DOHH2 (cell line): ENCODE results near the gene EVA1C.

Source experiments
- H3F3A ChIP-seq: fragments of 200-600 bp; sonication (generic), shearing (Covaris generic); 2 replicates; pipeline ENCODE4 v1.6.0; 2016; ENCODE audit warnings: antibody characterized with exemption, mild to moderate bottlenecking; ENCODE audit not compliant: control insufficient read depth, insufficient read depth
- H3K27ac ChIP-seq: fragments of 200-600 bp; sonication (generic); 2 replicates; pipeline ENCODE4 v1.5.1; 2014; ENCODE audit warnings: low read depth, mild to moderate bottlenecking, low read length, moderate library complexity
- H3K27me3 ChIP-seq: fragments of 200-600 bp; sonication (generic); 2 replicates; pipeline ENCODE4 v1.6.1; 2014; ENCODE audit warnings: mild to moderate bottlenecking, low read length, mixed read lengths; ENCODE audit not compliant: control insufficient read depth
- H3K36me3 ChIP-seq: fragments of 200-600 bp; sonication (generic); 2 replicates; pipeline ENCODE4 v1.6.1; 2014; ENCODE audit warnings: mild to moderate bottlenecking, low read length, moderate library complexity, mixed read lengths; ENCODE audit not compliant: control insufficient read depth
- H3K4me1 ChIP-seq: fragments of 200-600 bp; sonication (generic); 2 replicates; pipeline ENCODE4 v1.6.1; 2014; ENCODE audit warnings: mild to moderate bottlenecking, low read length, mixed read lengths; ENCODE audit not compliant: control insufficient read depth
- H3K4me2 ChIP-seq: fragments of 200-600 bp; sonication (generic); 2 replicates; pipeline ENCODE4 v1.6.0; 2014; ENCODE audit warnings: mild to moderate bottlenecking, low read length, moderate library complexity
- H3K4me3 ChIP-seq: fragments of 200-600 bp; sonication (generic); 2 replicates; pipeline ENCODE4 v1.5.1; 2014; ENCODE audit warnings: mild to moderate bottlenecking, low read length, mixed read lengths
- H3K79me2 ChIP-seq: fragments of 200-600 bp; sonication (generic); 2 replicates; pipeline ENCODE4 v1.6.1; 2014; ENCODE audit warnings: mild to moderate bottlenecking, low read length, mixed read lengths; ENCODE audit not compliant: control insufficient read depth
- H3K9me2 ChIP-seq: fragments of 200-600 bp; sonication (generic); replicated peaks from 2 replicates; pipeline ENCODE4 v1.6.1; 2014; ENCODE audit warnings: mild to moderate bottlenecking, low read length, mixed read lengths; ENCODE audit not compliant: control insufficient read depth
- H3K9me3 ChIP-seq: fragments of 200-600 bp; sonication (generic); 2 replicates; pipeline ENCODE4 v1.6.1; 2014; ENCODE audit warnings: antibody characterized with exemption, low read length, mixed read lengths; ENCODE audit not compliant: control insufficient read depth, insufficient read depth
- H4K20me1 ChIP-seq: fragments of 200-600 bp; sonication (generic); 2 replicates; pipeline ENCODE4 v1.6.0; 2014; ENCODE audit warnings: low read depth, mild to moderate bottlenecking, antibody characterized with exemption, low read length, moderate library complexity; ENCODE audit not compliant: control insufficient read depth, insufficient read depth
- EZH2phosphoT487 ChIP-seq: fragments of 200-600 bp; sonication (generic); IDR thresholded peaks from 2 replicates; pipeline ENCODE4 v1.6.1; 2017; ENCODE audit warnings: borderline replicate concordance, mild to moderate bottlenecking, antibody characterized with exemption, low read length, moderate library complexity, mixed read lengths
- TF ChIP-seq, protein P1 (sequence below): fragments of 200-600 bp; sonication (generic); IDR thresholded peaks from one replicate; pipeline ENCODE4 v1.5.1; 2014; ENCODE audit warnings: antibody characterized with exemption, mild to moderate bottlenecking, low read depth, low read length; ENCODE audit not compliant: poor library complexity, severe bottlenecking

Gene EVA1C

DNA sequence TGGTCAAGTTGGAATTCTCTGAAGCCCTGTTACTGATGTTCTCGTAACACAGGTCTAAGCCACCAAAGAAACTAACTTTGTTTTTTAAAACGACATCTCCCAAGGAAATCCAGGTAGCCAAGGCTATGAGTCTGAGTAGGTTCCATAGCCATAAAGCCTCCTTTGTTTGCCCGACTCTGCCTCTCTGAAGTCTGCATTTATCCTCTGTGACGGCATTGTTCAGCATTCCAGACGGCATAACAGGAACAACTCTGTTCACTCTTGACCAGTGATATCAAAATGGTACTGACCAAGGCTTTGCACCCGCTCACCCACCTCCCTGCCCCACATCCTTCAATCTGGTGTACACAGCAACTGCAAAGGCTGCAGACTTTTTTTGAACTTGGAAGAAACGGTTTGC, 34.5 kb upstream of the EVA1C start:
- Histone ChIP-seq H4K20me1 (no peaks in the 10 kb centered on the region), H3K4me2 (no peak overlapping the region), H3K79me2 (peaks cover 6% of the 10 kb centered on the region), H3K9me2 (no peaks in the 10 kb centered on the region), H3F3A (no peaks in the 10 kb centered on the region), H3K27me3 (no peaks in the 10 kb centered on the region), H3K27ac (no peak overlapping the region), H3K4me1 (no peaks in the 10 kb centered on the region), H3K9me3 (no peaks in the 10 kb centered on the region), H3K4me3 (no peak overlapping the region), H3K36me3 (peaks cover 94% of the 10 kb centered on the region)
- TF ChIP-seq, protein P1, sequence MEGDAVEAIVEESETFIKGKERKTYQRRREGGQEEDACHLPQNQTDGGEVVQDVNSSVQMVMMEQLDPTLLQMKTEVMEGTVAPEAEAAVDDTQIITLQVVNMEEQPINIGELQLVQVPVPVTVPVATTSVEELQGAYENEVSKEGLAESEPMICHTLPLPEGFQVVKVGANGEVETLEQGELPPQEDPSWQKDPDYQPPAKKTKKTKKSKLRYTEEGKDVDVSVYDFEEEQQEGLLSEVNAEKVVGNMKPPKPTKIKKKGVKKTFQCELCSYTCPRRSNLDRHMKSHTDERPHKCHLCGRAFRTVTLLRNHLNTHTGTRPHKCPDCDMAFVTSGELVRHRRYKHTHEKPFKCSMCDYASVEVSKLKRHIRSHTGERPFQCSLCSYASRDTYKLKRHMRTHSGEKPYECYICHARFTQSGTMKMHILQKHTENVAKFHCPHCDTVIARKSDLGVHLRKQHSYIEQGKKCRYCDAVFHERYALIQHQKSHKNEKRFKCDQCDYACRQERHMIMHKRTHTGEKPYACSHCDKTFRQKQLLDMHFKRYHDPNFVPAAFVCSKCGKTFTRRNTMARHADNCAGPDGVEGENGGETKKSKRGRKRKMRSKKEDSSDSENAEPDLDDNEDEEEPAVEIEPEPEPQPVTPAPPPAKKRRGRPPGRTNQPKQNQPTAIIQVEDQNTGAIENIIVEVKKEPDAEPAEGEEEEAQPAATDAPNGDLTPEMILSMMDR: no peak
- TF ChIP-seq EZH2phosphoT487: no peak

DNA sequence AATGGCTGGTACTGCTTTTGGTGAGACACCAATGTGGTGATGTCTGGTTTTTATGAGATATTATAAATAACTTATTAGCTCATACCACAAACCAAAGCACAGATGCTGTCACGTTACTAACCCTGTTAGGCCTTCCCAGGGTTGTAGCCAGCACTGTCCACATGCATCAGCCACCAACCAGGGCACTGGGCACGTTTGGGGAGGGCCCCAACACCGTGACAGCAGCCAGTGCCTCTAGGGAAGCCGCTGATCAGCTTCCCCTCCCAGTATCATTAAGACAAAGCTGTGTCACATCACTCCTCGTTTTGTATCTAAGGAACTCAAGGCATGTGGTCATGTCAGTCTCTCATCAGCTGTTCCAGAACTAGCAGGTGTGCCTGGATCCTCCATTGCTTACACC, 33.5 kb upstream of the EVA1C start:
- no peak overlapping the region for H3K4me2 ChIP-seq
- no peaks in the 10 kb centered on the region for H3K9me2 ChIP-seq
- H3K4me1 ChIP-seq: no peaks in the 10 kb centered on the region
- TF ChIP-seq, protein P1: no peak
- no peaks in the 10 kb centered on the region for H4K20me1 ChIP-seq
- H3K27ac ChIP-seq: no peak overlapping the region
- H3K4me3 ChIP-seq: no peak overlapping the region
- no peaks in the 10 kb centered on the region for H3F3A ChIP-seq
- H3K79me2 ChIP-seq: peaks cover 11% of the 10 kb centered on the region
- H3K27me3 ChIP-seq: no peaks in the 10 kb centered on the region
- H3K36me3 ChIP-seq: peaks cover 96% of the 10 kb centered on the region
- no peaks in the 10 kb centered on the region for H3K9me3 ChIP-seq

DNA sequence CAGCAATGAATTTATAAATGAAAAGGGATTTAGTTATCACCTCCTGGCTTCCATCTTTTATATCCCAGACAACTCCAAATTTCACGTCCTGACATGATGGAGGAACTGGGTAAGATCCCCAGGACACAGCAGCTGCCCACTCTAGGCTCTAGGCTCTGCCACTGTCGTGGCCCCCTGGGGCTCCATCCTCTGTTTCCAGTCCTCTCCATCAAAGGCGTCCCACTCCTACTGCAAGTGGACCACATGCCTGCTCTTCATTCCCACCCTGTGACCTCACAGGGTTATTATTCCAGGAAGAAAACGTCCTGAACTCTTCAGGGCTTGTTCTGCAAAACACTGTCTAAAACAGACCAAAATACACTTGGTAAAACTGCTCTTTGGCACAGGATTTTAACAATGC, 31.6 kb upstream of the EVA1C start:
- Histone ChIP-seq H3K36me3 (peaks cover 90% of the 10 kb centered on the region), H3K27ac (no peak overlapping the region), H3K9me2 (no peaks in the 10 kb centered on the region), H3K4me3 (no peak overlapping the region), H3F3A (no peaks in the 10 kb centered on the region), H3K27me3 (no peaks in the 10 kb centered on the region), H3K4me1 (no peaks in the 10 kb centered on the region), H4K20me1 (no peaks in the 10 kb centered on the region), H3K4me2 (no peak overlapping the region), H3K79me2 (peaks cover 26% of the 10 kb centered on the region), H3K9me3 (no peaks in the 10 kb centered on the region)
- TF ChIP-seq EZH2phosphoT487: no peak
- TF ChIP-seq, protein P1: no peak

DNA sequence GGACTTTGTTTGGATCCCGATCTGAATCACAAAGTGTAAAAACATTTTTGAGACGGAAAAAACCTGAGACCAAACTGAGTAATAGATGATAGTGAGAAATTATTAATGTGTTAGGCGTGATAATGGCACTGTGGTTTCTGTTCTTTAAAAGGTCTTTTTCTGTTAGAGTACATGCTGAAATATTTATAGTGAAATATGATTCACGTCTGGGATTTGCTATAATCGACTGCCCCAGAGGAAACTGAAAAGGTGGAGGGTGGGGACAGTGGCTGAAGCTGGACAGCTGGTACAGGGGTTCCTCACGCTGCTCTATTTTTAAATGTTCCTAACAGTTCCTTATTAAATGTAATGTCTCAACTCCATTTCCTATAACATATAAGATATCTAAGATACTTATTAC, 30.9 kb upstream of the EVA1C start:
- H3K9me3 ChIP-seq: no peaks in the 10 kb centered on the region
- no peaks in the 10 kb centered on the region for H4K20me1 ChIP-seq
- H3K4me1 ChIP-seq: no peaks in the 10 kb centered on the region
- peaks cover 88% of the 10 kb centered on the region for H3K36me3 ChIP-seq
- H3K9me2 ChIP-seq: no peaks in the 10 kb centered on the region
- H3K79me2 ChIP-seq: peaks cover 32% of the 10 kb centered on the region
- H3K27ac ChIP-seq: no peak overlapping the region
- no peaks in the 10 kb centered on the region for H3F3A ChIP-seq
- no peak overlapping the region for H3K4me2 ChIP-seq
- TF ChIP-seq, protein P1: no peak
- no peak for TF ChIP-seq EZH2phosphoT487
- H3K4me3 ChIP-seq: no peak overlapping the region
- no peaks in the 10 kb centered on the region for H3K27me3 ChIP-seq
